ENCODE results near the gene SHISA9.

Gene SHISA9

GRCh38 chr16:13223666-13224065 lies 322.3 kb downstream of the SHISA9 start:
- TF ChIP-seq CTCF (IDR thresholded peaks at IDR 0.05; ENCODE audit: low read length) (no peak), EZH2 (IDR thresholded peaks at IDR 0.05; ENCODE audit: borderline replicate concordance, low read length) (no peak)
- H3K9ac ChIP-seq (ENCODE audit: low read length): no peak overlapping the region
- H3K9me3 ChIP-seq (ENCODE audit: low read length): peaks cover 10% of the 10 kb centered on the region; the same call in 1 of the 2 replicates
- H3K4me3 ChIP-seq (ENCODE audit: low read depth, low read length, poor library complexity, severe bottlenecking): no peak overlapping the region
- no peaks in the 10 kb centered on the region for H3F3A ChIP-seq (ENCODE audit: insufficient read depth, low read length)
- H3K36me3 ChIP-seq (ENCODE audit: insufficient read depth, low read length): no peaks in the 10 kb centered on the region; the same call in 1 of the 2 replicates
- no peaks in the 10 kb centered on the region for H3K9me2 ChIP-seq (ENCODE audit: low read depth, low read length)
- no peaks in the 10 kb centered on the region for H3K4me1 ChIP-seq (ENCODE audit: insufficient read depth, low read length, severe bottlenecking)
- H4K20me1 ChIP-seq (ENCODE audit: insufficient read depth, low read length): no peaks in the 10 kb centered on the region
- no peaks in the 10 kb centered on the region for H3K79me2 ChIP-seq (ENCODE audit: insufficient read depth, low read length)
- H3K27ac ChIP-seq (ENCODE audit: low read depth, low read length, poor library complexity, severe bottlenecking): no peak overlapping the region
- H3K4me2 ChIP-seq (ENCODE audit: low read length): no peak overlapping the region
- H2AFZ ChIP-seq (ENCODE audit: low read length): no peak overlapping the region
- H3K27me3 ChIP-seq (ENCODE audit: insufficient read depth, low read length): peaks cover 10% of the 10 kb centered on the region; the same call in 1 of the 2 replicates

- H3K36me3 ChIP-seq (ENCODE audit: insufficient read depth, low read length): no peaks in the 10 kb centered on the region; the same call in 1 of the 2 replicates
- H3K4me2 ChIP-seq (ENCODE audit: low read length): no peak overlapping the region
- no peaks in the 10 kb centered on the region for H3K9me2 ChIP-seq (ENCODE audit: low read depth, low read length)
- no peak for TF ChIP-seq CTCF (IDR thresholded peaks at IDR 0.05; ENCODE audit: low read length)
- TF ChIP-seq EZH2 (IDR thresholded peaks at IDR 0.05; ENCODE audit: borderline replicate concordance, low read length): no peak
- H3K9ac ChIP-seq (ENCODE audit: low read length): no peak overlapping the region
- no peaks in the 10 kb centered on the region for H3K4me1 ChIP-seq (ENCODE audit: insufficient read depth, low read length, severe bottlenecking)
- peaks cover 10% of the 10 kb centered on the region; the same call in 1 of the 2 replicates for H3K27me3 ChIP-seq (ENCODE audit: insufficient read depth, low read length)
- H3K27ac ChIP-seq (ENCODE audit: low read depth, low read length, poor library complexity, severe bottlenecking): no peak overlapping the region
- H4K20me1 ChIP-seq (ENCODE audit: insufficient read depth, low read length): no peaks in the 10 kb centered on the region
- H2AFZ ChIP-seq (ENCODE audit: low read length): no peak overlapping the region
- no peaks in the 10 kb centered on the region for H3K79me2 ChIP-seq (ENCODE audit: insufficient read depth, low read length)
- no peaks in the 10 kb centered on the region for H3F3A ChIP-seq (ENCODE audit: insufficient read depth, low read length)
- H3K4me3 ChIP-seq (ENCODE audit: low read depth, low read length, poor library complexity, severe bottlenecking): no peak overlapping the region
- H3K9me3 ChIP-seq (ENCODE audit: low read length): peaks cover 6% of the 10 kb centered on the region; the same call in 1 of the 2 replicates
Measured at GRCh38 chr16:13229039-13229438, 327.6 kb downstream of the SHISA9 start.

GRCh38 chr16:13231365-13231764 lies 330.0 kb downstream of the SHISA9 start:
- Histone ChIP-seq H3K27ac (ENCODE audit: low read depth, low read length, poor library complexity, severe bottlenecking) (no peak overlapping the region), H2AFZ (ENCODE audit: low read length) (no peak overlapping the region), H3K4me1 (ENCODE audit: insufficient read depth, low read length, severe bottlenecking) (no peaks in the 10 kb centered on the region), H3K9me2 (ENCODE audit: low read depth, low read length) (no peaks in the 10 kb centered on the region), H3K4me2 (ENCODE audit: low read length) (no peak overlapping the region), H3K27me3 (ENCODE audit: insufficient read depth, low read length) (peaks cover 7% of the 10 kb centered on the region; the same call in 1 of the 2 replicates), H3K4me3 (ENCODE audit: low read depth, low read length, poor library complexity, severe bottlenecking) (no peak overlapping the region), H4K20me1 (ENCODE audit: insufficient read depth, low read length) (no peaks in the 10 kb centered on the region), H3F3A (ENCODE audit: insufficient read depth, low read length) (no peaks in the 10 kb centered on the region), H3K9ac (ENCODE audit: low read length) (no peak overlapping the region), H3K9me3 (ENCODE audit: low read length) (peaks cover 3% of the 10 kb centered on the region; the same call in 1 of the 2 replicates), H3K36me3 (ENCODE audit: insufficient read depth, low read length) (no peaks in the 10 kb centered on the region; the same call in 1 of the 2 replicates), H3K79me2 (ENCODE audit: insufficient read depth, low read length) (no peaks in the 10 kb centered on the region)
- TF ChIP-seq EZH2 (IDR thresholded peaks at IDR 0.05; ENCODE audit: borderline replicate concordance, low read length) (no peak), CTCF (IDR thresholded peaks at IDR 0.05; ENCODE audit: low read length) (no peak)

Measured in OCI-LY1 (cell line).